Type B pancreatic cell (in vitro differentiated cells): Measurements from ENCODE around the gene ZNF630. TPM values are rescaled to one million over a fixed set of nuclear protein-coding genes. Genes with fewer than 3 reads are reported as not detected.

Source experiments
- DNase-seq: peaks from one replicate; pipeline ENCODE4 v3.0.0; 2021; ENCODE audit warnings: mixed read lengths; ENCODE audit not compliant: unreplicated experiment; ENCODE audit errors: extremely low spot score
- H3K27ac Mint-ChIP-seq: 2 replicates; pipeline ENCODE4 v1.8.0; 2021; ENCODE audit warnings: mild to moderate bottlenecking, mixed read lengths
- H3K27me3 Mint-ChIP-seq: 2 replicates; pipeline ENCODE4 v1.8.0; 2021; ENCODE audit warnings: mixed read lengths
- H3K36me3 Mint-ChIP-seq: 2 replicates; pipeline ENCODE4 v1.8.0; 2021; ENCODE audit warnings: mixed read lengths
- H3K4me1 Mint-ChIP-seq: one replicate; pipeline ENCODE4 v1.8.0; 2021; ENCODE audit warnings: mixed read lengths; ENCODE audit not compliant: unreplicated experiment
- H3K4me3 Mint-ChIP-seq: 2 replicates; pipeline ENCODE4 v1.8.0; 2021; ENCODE audit warnings: mild to moderate bottlenecking, mixed read lengths
- H3K9me3 Mint-ChIP-seq: 2 replicates; pipeline ENCODE4 v1.8.0; 2021; ENCODE audit warnings: mixed read lengths
- CTCF ChIP-seq: fragments of 200-600 bp; sonication (generic); conservative IDR thresholded peaks from 2 replicates; pipeline ENCODE4 v1.5.0; 2021; ENCODE audit warnings: antibody characterized with exemption, mild to moderate bottlenecking
- total RNA-seq: library from RNA; stranded (reverse); gene quantifications from 2 replicates; pipeline ENCODE4 v1.2.1, GENCODE V29; 2021; ENCODE audit warnings: low replicate concordance

ZNF630 gene
- total RNA-seq, 1 donor from 2014 or later = 4.4 TPM

DNA sequence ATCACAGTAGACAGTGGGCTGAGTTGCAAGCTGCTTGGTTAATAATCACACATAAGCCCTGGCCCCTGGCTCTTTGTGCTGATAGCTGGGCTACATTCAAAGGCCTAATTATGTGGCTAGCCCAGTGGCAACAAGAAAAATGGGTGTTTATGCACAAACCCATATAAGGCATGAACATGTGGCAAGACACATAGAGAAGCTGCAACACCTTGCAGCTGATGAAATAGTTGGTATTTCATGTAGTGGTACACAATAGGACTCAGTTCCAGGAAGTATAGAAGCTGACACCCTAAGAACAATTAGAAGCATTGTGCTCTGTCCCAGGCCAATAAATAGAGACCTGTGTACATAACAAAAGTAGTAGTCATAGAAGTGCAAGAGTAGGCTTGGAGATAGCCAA lies 14.6 kb upstream of the ZNF630 start:
- Mint-ChIP-seq H3K27ac (no peak overlapping the region), H3K27me3 (no peaks in the 10 kb centered on the region), H3K36me3 (no peaks in the 10 kb centered on the region), H3K4me3 (no peak overlapping the region), H3K9me3 (no peaks in the 10 kb centered on the region), H3K4me1 (no peaks in the 10 kb centered on the region)
- no peak for DNase-seq
- no peak for TF ChIP-seq CTCF

- DNase-seq = no peak
- no peak overlapping the region for H3K27ac Mint-ChIP-seq
Measured at GRCh38 chrX:48083706-48084105, 12.3 kb upstream of the ZNF630 start.

DNA sequence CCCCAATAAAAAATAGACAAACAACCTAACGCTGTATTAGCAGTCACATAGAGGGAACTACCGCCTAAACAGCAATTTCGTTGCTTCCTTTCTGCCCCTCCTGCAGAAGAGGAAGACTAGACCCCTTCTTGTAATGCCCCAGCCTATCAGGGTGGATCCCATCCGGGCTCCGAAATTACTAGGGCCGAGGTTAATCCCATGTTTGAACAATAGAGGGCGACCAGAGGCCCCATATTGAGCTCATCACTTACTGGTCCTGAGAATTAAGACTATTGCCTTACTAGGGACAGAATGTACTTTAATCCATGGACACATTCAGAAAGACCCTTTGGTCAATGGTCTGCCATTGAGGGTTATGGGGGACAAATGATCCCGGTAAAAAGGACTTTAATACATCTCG lies 11.8 kb upstream of the ZNF630 start:
- Mint-ChIP-seq H3K27me3 (no peaks in the 10 kb centered on the region), H3K27ac (no peak overlapping the region), H3K36me3 (no peaks in the 10 kb centered on the region), H3K9me3 (no peaks in the 10 kb centered on the region), H3K4me3 (no peak overlapping the region), H3K4me1 (no peaks in the 10 kb centered on the region)
- peak; percentile 69 for TF ChIP-seq CTCF
- DNase-seq = no peak

More at GRCh38 chrX:48083706-48084105, 12.3 kb upstream of the ZNF630 start:
- Mint-ChIP-seq H3K4me3 (no peak overlapping the region), H3K36me3 (no peaks in the 10 kb centered on the region), H3K27me3 (no peaks in the 10 kb centered on the region), H3K9me3 (no peaks in the 10 kb centered on the region), H3K4me1 (no peaks in the 10 kb centered on the region)
- no peak for TF ChIP-seq CTCF

GRCh38 chrX:48076343-48076742 lies 4.9 kb upstream of the ZNF630 start:
- H3K4me3 Mint-ChIP-seq = no peak overlapping the region
- no peak overlapping the region for H3K27ac Mint-ChIP-seq
- no peaks in the 10 kb centered on the region for H3K36me3 Mint-ChIP-seq
- no peak for TF ChIP-seq CTCF
- no peak for DNase-seq
- peaks cover 7% of the 10 kb centered on the region for H3K4me1 Mint-ChIP-seq
- peaks cover 10% of the 10 kb centered on the region for H3K9me3 Mint-ChIP-seq
- H3K27me3 Mint-ChIP-seq = no peaks in the 10 kb centered on the region

DNA sequence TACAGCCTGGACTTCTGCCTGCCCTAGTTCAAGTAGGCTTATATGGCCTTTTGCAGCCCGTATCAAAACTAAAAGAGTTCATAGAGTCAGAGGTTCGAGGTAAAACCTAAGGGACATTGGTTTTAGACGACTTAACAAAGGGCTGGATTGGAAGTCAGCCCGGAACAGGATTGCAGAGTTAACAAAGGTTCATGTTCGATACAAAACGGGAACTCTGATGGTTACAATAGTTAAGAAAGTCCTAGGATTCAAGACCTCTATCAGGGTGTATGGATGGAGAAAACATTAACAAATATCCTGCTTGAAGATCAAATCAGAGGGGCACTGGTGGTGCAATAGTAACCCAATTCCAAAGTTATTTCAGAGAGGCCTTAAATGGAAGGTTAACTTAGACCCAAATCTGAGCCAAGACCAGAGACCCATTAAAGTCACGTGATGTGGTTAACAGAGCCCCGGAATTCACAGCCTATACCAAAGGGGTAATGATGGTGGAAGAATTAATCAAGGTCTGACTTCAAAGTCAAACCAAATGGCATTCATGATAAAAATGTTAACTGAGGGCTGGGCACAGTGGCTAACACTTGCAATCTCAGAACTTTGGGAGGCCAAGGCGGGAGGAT lies 656 bp upstream of the ZNF630 start:
- Mint-ChIP-seq H3K27me3 (no peaks in the 10 kb centered on the region), H3K27ac (peak overlapping the region; percentile 93), H3K4me3 (peak overlapping the region; percentile 96), H3K4me1 (peaks cover 13% of the 10 kb centered on the region), H3K36me3 (peaks cover 7% of the 10 kb centered on the region), H3K9me3 (peaks cover 10% of the 10 kb centered on the region)
- TF ChIP-seq CTCF = no peak
- DNase-seq = no peak
